Middle frontal gyrus (tissue), 1 donor: ENCODE data around the gene MID1.

Experiments used
- DNase-seq: peaks from one replicate; pipeline ENCODE4 v3.0.0-alpha.2; 2015; ENCODE audit warnings: low spot score; ENCODE audit errors: extremely low spot score

MID1 gene

DNA sequence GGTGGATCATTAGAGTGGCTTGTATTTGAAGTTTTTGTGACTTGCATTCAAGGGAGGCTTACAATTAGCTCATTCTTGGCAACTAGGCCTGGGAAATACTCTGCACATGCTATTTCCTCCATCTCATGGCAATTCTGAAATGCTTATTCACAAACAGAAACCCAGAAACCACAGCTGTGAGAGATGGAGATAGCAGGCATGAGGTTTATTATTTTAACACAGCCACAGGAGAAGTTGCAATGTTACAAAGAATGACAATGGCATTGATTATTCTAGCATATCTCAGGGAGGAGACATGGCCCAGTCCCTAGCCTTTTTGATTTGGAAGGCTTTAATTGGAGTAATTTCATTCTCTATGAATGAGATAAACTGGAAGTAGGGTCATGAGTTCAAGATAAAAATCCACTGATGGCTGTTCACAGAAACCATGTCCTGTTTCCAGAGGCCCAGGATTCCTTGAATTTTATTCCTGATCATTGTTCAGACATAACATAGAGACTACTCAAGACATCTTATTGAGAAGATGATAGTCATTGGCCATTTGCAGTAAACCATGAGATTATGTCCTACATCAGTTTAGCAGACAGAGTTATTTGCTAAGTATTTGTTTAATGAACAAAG, 123.9 kb downstream of the MID1 start:
- no peak for DNase-seq

DNA sequence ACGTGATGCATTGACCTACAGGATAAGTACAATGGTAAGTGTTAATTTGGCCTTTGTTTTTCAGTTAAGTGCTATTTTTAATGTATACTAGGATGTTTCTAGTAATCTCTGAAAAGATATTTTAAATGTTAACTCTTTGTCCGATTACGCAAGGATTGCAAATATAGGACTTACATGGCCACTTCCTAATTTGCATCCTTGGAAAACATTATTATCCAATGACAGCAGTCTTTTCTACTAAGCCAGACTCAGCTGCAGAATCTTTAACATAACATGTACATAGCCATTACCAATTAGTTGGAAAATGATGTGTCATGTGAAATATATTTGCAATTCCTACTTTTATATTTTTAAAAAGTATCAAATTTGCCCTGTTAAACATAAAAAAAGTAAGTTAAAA, 124.7 kb downstream of the MID1 start:
- DNase-seq, result no peak

- DNase-seq, result no peak
These were observed 128.1 kb downstream of the MID1 start for GRCh38 chrX:10492250-10492649.

DNA sequence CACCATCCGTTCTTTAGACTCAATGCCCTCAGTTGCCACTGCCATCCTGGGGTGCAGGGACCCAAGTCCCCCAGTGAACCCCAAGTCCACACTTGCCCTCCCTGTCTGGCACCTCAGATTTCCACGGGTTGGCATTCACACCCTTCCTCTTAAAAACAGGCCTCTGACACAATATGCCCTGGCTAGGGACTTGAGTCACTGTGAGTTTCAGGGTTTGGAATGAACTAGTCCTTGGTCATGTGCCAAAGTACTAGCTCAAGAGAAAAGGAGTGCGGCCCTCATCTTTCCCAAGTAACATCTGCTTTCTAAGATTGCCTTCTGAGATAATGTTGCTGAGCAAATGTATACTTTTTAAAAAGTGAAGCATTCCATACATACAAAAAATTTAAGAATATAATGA, 134.0 kb downstream of the MID1 start:
- no peak for DNase-seq

- DNase-seq, result no peak
These were observed 135.1 kb downstream of the MID1 start for GRCh38 chrX:10485326-10485725.

DNA sequence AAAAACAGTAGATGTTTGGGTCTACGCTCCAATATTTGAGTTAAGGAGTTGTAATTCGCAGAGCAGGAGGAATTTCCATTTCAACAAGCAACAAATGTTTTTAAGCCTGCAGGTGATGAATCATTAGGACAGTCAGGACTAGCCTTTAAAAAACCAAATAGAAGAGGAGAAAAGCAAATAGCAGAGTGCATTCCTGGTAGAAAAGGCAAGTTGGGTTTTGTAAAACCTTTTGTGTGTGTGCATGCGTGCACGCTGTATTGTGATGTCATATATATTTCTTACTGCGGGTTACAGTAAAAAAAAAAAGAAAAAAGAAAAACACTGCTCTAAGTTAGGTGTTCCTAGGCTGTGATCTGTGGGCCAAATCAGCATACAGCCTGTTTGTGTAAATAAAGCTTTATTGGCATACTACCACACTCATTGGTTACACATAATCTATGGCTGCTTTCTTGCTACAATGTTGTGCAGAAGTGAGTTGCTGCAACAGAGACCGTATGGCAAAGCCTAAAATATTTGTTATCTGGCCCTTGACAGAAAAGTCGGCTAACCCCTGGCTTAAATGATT, 135.6 kb downstream of the MID1 start:
- no peak for DNase-seq

- DNase-seq, result no peak
These were observed 137.1 kb downstream of the MID1 start for GRCh38 chrX:10483191-10483831.

DNA sequence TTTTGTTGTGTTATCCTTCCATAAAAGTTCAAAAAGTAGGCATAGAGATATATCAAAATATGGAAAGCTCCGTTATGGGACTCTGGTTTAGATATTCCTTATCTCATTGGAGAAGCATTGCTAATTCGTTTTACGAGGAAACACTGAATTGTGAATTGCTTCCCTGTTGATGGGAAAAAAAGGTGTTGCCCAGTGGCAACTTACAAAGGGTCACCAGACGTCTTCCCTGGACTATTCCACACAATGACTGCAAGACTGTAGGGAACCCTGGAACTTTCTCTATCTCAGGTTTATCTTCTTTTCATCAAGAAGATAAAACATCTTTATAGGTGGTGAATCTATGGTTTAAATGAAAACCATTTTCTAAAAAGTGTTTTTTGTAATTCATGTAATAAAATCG, 137.7 kb downstream of the MID1 start:
- DNase-seq, result no peak

DNA sequence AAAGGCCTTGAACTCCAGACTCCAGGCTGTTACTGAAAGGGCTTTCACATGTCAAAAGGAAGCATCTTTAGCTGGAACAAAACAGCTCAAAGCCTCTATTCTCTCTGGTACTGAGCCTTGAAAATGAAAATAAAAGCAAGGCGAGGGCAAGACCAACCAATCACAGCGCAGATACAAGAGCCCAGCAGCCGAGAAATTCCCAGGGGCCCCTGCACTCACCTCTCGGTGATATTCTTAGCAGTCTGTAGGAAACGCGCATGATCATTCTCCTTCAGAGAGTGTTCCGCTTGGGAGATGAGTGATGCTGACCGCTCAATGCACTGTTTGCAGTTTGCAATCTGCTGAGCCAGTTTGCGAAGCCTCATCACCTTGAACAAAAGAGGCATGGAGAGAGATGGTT, 138.1 kb downstream of the MID1 start:
- no peak for DNase-seq

GRCh38 chrX:10480861-10481260, 139.5 kb downstream of the MID1 start:
- no peak for DNase-seq

- DNase-seq, result no peak
These were observed 140.9 kb downstream of the MID1 start for GRCh38 chrX:10479508-10479907.

GRCh38 chrX:10477525-10477924, 142.9 kb downstream of the MID1 start:
- no peak for DNase-seq

DNA sequence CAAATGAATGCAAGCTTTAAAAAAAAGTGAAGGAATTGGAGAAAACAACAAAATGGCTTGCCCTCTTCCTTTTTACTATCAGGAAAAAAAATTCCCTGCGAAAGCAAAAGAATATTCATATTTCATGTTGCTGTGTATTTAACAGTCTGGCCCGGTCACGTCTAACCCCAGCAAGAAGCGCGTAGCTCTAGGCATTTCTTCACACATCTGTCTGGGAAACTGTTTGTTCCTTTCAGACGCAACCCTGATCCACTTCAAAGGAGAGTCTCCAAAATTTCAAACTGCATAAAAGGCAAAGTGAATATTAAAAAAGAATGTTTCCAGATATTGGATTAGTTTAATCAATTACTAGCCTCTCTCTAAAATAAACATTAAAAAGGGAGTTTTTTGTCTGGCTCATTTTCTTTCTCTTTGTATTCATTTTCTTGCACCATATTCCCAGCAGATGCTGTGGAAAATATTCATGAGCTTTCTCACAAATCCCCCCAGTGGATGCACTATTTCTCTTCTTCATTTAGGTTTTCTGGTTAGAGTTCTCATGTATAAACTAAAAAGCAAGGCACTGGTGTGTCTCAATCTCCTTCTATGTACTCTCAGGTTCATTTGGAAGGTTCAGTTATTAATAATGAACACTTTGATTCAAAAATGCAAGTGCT, 145.3 kb downstream of the MID1 start:
- no peak for DNase-seq

- DNase-seq, result no peak
These were observed 145.9 kb downstream of the MID1 start for GRCh38 chrX:10474510-10474909.

DNA sequence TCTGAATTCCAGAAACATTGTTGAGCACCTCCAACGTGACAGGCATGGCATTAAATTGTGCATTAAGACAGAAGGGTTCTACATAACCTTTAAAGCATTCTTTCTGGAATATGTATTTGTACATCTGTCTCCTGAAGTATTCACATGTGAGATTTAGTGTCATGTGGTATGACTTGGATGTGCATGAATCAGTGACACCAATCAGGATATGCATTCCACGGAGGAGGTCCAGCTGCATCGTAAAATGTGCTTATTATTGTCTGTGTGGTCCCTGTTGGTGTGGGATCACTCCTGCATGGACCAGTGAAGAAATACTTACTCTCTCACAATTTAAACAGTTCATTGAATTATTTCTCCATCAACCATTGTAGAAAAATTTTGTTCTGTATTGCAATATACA, 149.0 kb downstream of the MID1 start:
- DNase-seq, result no peak

- no peak for DNase-seq
These were observed 150.4 kb downstream of the MID1 start for GRCh38 chrX:10470009-10470408.

- DNase-seq, result no peak
These were observed 152.6 kb downstream of the MID1 start for GRCh38 chrX:10467793-10468192.

GRCh38 chrX:10465254-10465653, 155.1 kb downstream of the MID1 start:
- DNase-seq, result no peak

DNA sequence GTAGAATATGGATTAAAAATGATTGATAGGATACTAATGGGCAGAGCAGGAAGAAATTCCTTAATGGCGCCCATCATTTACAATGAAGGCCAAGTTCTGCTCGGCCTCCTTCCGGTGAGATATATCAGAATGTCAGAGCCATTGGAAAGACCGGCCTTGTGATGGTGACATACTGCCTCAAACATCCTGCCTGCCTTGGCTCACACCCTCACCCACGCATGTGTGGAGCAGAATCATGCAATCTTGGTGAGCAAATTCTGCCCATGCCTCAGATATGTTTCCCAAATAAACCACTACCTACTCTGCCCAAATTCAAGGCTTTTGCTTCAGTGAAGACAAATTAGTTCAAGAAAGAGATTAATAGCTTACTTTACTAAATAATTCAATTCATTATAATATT, 163.3 kb downstream of the MID1 start:
- DNase-seq, result no peak

DNA sequence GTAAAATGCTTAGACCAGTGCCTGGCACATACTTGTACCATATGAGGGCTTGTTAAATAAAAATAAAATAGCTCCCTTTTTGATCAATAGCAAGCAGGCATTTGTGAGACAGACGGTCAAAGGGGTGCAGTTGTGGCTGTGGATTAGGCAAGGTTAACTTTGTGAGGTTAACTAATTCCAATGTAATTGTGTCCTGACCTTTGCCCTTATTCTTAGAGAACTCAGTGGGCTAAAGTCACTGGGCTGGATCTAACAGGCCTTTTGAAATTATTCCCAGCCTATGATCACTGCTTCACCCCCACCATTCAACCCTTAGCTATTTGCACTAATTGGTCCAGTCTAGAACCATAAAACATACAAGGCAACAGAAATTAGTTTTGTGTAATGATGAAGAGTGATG, 166.4 kb downstream of the MID1 start:
- DNase-seq, result no peak

DNA sequence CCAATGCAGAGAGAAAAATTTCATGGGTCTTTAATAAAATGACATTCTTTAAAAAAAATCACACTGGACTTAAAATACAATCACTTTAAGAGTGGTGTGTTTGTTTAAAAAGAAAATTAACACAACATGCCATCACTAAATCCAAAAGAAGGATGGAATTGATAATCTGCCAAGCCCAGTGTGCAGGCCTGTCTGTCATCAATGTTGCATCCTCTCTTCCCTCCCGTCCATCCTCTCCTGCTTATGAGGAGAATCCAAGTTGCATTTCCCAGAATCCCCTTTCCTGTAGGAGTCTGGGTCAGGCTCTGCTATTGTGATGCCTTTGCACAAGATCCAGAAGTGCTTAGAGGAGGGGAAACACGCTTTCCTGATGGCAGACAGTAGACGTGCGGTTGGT, 169.4 kb downstream of the MID1 start:
- no peak for DNase-seq

DNA sequence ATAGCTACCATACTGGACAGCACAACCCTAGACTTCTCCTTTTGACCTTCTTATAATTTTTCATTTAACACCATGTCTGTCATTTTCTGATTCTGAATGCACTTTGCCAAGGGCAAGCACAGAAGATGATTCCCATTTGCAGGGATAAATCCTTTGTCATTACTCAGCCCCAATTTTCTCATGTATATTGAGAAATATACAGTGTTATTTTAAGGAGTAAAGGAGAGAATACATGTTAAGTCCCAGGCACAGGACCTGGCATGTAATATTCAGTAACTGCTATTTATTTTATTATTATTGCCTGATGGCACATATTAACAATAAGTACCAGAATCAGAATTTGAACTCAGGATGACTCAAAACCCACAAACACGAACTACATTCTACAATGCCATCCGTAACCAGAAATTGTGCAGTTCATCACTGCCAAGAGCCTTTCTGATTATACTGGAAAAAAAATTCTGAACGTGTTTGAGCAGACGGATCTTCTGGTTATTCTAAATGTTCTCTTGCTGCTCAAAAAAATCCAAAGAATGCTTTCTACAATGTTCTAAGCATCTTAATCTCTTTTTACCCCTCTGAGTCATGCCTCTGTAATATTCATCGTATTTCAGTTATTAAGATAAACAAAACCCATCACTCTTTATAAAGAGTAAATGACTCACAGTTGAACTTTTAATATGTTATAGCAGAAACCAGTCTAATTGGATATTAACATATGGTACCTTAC, 170.0 kb downstream of the MID1 start:
- no peak for DNase-seq
